HG03571 (cell line): ENCODE results near the gene PRLR.
"Not testable (repeated sequence)": the region's sequence is repeated elsewhere in the genome, so short reads cannot be mapped to it uniquely, and the experiment has no call there.

Source experiments
- ATAC-seq: cut with Tn5 transposase; IDR thresholded peaks from one replicate; pipeline ENCODE4 v1.9.1; 2021; ENCODE audit not compliant: unreplicated experiment

The PRLR gene

GRCh38 chr5:35045280-35045679 lies 185.0 kb downstream of the PRLR start:
- no peak for ATAC-seq

GRCh38 chr5:35044649-35045048 lies 185.6 kb downstream of the PRLR start:
- no peak for ATAC-seq

- no peak for ATAC-seq
Measured at GRCh38 chr5:35042781-35043180, 187.5 kb downstream of the PRLR start.

- ATAC-seq: no peak
Measured at GRCh38 chr5:35041261-35041660, 189.0 kb downstream of the PRLR start.

GRCh38 chr5:35038891-35039290 lies 191.4 kb downstream of the PRLR start:
- no peak for ATAC-seq

GRCh38 chr5:35036536-35036935 lies 193.8 kb downstream of the PRLR start:
- no peak for ATAC-seq

- ATAC-seq: not testable (repeated sequence)
Measured at GRCh38 chr5:35035929-35036328, 194.4 kb downstream of the PRLR start.

GRCh38 chr5:35035271-35035670 lies 195.0 kb downstream of the PRLR start:
- no peak for ATAC-seq

- no peak for ATAC-seq
Measured at GRCh38 chr5:35032356-35032755, 197.9 kb downstream of the PRLR start.

GRCh38 chr5:35031276-35031675 lies 199.0 kb downstream of the PRLR start:
- no peak for ATAC-seq

GRCh38 chr5:35030426-35031100 lies 199.7 kb downstream of the PRLR start:
- ATAC-seq: no peak

- no peak for ATAC-seq
Measured at GRCh38 chr5:35029333-35029732, 201.0 kb downstream of the PRLR start.

- no peak for ATAC-seq
Measured at GRCh38 chr5:35026941-35027340, 203.3 kb downstream of the PRLR start.

- ATAC-seq: no peak
Measured at GRCh38 chr5:35026280-35026840, 203.9 kb downstream of the PRLR start.

GRCh38 chr5:35024911-35025510 lies 205.3 kb downstream of the PRLR start:
- no peak for ATAC-seq

- no peak for ATAC-seq
Measured at GRCh38 chr5:35023391-35024178, 206.7 kb downstream of the PRLR start.

GRCh38 chr5:35016174-35017051 lies 213.9 kb downstream of the PRLR start:
- ATAC-seq: no peak

GRCh38 chr5:35015063-35015462 lies 215.2 kb downstream of the PRLR start:
- no peak for ATAC-seq

GRCh38 chr5:35012796-35013195 lies 217.5 kb downstream of the PRLR start:
- no peak for ATAC-seq

GRCh38 chr5:35012365-35012764 lies 217.9 kb downstream of the PRLR start:
- no peak for ATAC-seq

GRCh38 chr5:35010676-35011075 lies 219.6 kb downstream of the PRLR start:
- no peak for ATAC-seq
